ENCODE measurements around the gene STPG2.
"Not testable (repeated sequence)": the region's sequence is repeated elsewhere in the genome, so short reads cannot be mapped to it uniquely, and the experiment has no call there.

Gene STPG2

DNA sequence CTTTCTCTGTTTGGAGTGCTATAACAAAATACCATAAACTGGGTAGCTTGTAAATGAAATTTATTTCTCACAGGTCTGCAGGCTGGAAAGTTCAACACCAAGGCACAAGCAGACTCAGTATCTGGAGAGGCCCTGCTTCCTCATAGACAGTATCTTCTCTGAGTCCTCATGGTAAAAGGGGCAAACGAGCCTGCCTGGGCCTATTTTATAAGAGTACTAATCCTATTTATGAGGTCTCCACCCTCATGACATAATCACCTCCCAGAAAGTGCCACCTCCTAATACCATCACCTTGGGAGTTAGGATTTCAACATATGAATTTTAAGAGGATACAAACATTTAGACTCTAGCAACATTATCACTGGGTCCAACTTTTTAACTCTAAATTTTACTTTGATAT, 200.3 kb downstream of the STPG2 start:
- Histone ChIP-seq H3K27ac (ENCODE audit: low read depth, low read length) (no peak overlapping the region), H3K9me3 (ENCODE audit: insufficient read depth, low read depth, low read length) (peaks cover 6% of the 10 kb centered on the region; the same call in 1 of the 2 replicates)
- 78% methylated on average over 1 of the region's 1 CpG for WGBS

GRCh38 chr4:97942137-97942536, 201.1 kb downstream of the STPG2 start:
- H3K27ac ChIP-seq (ENCODE audit: low read depth, low read length): no peak overlapping the region
- WGBS: no CpG with 5 or more reads among the region's 1 CpG

More for the DNA sequence above, 200.3 kb downstream of the STPG2 start:
- Histone ChIP-seq H3K4me1 (ENCODE audit: insufficient read depth, low read length) (no peaks in the 10 kb centered on the region), H3K27me3 (ENCODE audit: insufficient read depth, low read length) (no peaks in the 10 kb centered on the region), H3K4me3 (ENCODE audit: low read length) (no peak overlapping the region), H3K36me3 (ENCODE audit: insufficient read depth, low read length) (no peaks in the 10 kb centered on the region), H3K9ac (ENCODE audit: low read depth, low read length) (no peak overlapping the region)

GRCh38 chr4:97938141-97938540, 205.1 kb downstream of the STPG2 start:
- no peak overlapping the region for H3K4me3 ChIP-seq (ENCODE audit: low read length)
- no peaks in the 10 kb centered on the region for H3K36me3 ChIP-seq (ENCODE audit: insufficient read depth, low read length)
- no peaks in the 10 kb centered on the region for H3K27me3 ChIP-seq (ENCODE audit: insufficient read depth, low read length)
- no peaks in the 10 kb centered on the region for H3K4me1 ChIP-seq (ENCODE audit: insufficient read depth, low read length)
- H3K9me3 ChIP-seq (ENCODE audit: insufficient read depth, low read depth, low read length): peaks cover 6% of the 10 kb centered on the region; the same call in 1 of the 2 replicates
- 96% methylated on average over 6 of the region's 7 CpGs for WGBS
- H3K9ac ChIP-seq (ENCODE audit: low read depth, low read length): no peak overlapping the region
- no peak overlapping the region for H3K27ac ChIP-seq (ENCODE audit: low read depth, low read length)

More at GRCh38 chr4:97942137-97942536, 201.1 kb downstream of the STPG2 start:
- H3K36me3 ChIP-seq (ENCODE audit: insufficient read depth, low read length): no peaks in the 10 kb centered on the region
- H3K27me3 ChIP-seq (ENCODE audit: insufficient read depth, low read length): no peaks in the 10 kb centered on the region
- H3K9me3 ChIP-seq (ENCODE audit: insufficient read depth, low read depth, low read length): peaks cover 6% of the 10 kb centered on the region; the same call in 1 of the 2 replicates
- no peak overlapping the region for H3K4me3 ChIP-seq (ENCODE audit: low read length)
- no peaks in the 10 kb centered on the region for H3K4me1 ChIP-seq (ENCODE audit: insufficient read depth, low read length)
- H3K9ac ChIP-seq (ENCODE audit: low read depth, low read length): no peak overlapping the region

DNA sequence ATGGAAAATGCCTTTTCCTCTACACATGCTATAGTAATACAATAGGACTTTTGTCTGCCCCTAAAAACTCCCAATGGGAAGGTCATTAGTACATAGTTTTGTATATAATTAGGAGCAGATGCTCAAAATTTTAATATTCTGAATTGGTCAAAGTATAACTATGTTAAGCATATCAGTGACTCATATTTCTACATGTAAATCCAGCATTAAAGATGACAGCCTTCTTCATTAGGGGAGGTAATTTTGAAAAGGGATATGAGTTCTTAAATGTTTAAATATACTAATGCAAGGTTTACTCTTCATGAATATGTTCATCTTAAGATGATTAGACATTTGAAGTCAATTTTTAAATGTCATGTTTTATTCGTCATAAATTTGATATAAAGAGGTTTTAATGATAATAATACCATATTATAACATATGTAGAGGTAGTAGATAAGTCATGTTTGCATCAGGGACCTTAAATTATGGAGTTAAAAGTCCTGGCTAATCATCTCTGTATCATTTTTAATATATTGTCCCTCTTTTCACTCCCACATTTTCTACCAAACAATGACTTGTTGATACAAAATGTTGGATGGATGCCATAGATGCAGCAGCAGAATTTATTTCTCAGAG, 218.8 kb downstream of the STPG2 start:
- Histone ChIP-seq H3K9ac (ENCODE audit: low read depth, low read length) (no peak overlapping the region), H3K9me3 (ENCODE audit: insufficient read depth, low read depth, low read length) (no peaks in the 10 kb centered on the region), H3K4me3 (ENCODE audit: low read length) (no peak overlapping the region), H3K27ac (ENCODE audit: low read depth, low read length) (no peak overlapping the region), H3K36me3 (ENCODE audit: insufficient read depth, low read length) (no peaks in the 10 kb centered on the region), H3K27me3 (ENCODE audit: insufficient read depth, low read length) (no peaks in the 10 kb centered on the region), H3K4me1 (ENCODE audit: insufficient read depth, low read length) (no peaks in the 10 kb centered on the region)
- WGBS: no CpG with 5 or more reads among the region's 1 CpG

DNA sequence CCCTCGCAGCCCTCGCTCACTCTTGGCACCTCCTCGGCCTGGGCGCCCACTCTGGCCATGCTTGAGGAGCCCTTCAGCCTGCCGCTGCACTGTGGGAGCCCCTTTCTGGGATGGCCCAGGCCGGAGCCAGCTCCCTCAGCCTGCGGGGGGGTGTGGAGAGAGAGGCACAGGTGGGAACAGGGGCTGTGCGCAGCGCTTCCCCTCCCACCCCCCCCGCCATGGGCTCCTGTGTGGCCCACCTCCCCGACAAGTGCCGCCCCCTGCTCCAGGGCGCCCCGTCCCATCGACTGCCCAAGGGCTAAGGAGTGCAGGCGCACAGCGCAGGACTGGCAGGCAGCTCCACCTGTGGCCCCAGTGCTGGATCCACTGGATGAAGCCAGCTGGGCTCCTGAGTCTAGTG, 220.2 kb downstream of the STPG2 start:
- no peaks in the 10 kb centered on the region for H3K4me1 ChIP-seq (ENCODE audit: insufficient read depth, low read length)
- no peaks in the 10 kb centered on the region for H3K9me3 ChIP-seq (ENCODE audit: insufficient read depth, low read depth, low read length)
- no peaks in the 10 kb centered on the region for H3K36me3 ChIP-seq (ENCODE audit: insufficient read depth, low read length)
- H3K27ac ChIP-seq (ENCODE audit: low read depth, low read length): no peak overlapping the region
- WGBS: 97% methylated on average over 13 of the region's 17 CpGs
- H3K27me3 ChIP-seq (ENCODE audit: insufficient read depth, low read length): no peaks in the 10 kb centered on the region
- no peak overlapping the region for H3K9ac ChIP-seq (ENCODE audit: low read depth, low read length)
- no peak overlapping the region for H3K4me3 ChIP-seq (ENCODE audit: low read length)

GRCh38 chr4:97917115-97917514, 226.2 kb downstream of the STPG2 start:
- no peaks in the 10 kb centered on the region for H3K9me3 ChIP-seq (ENCODE audit: insufficient read depth, low read depth, low read length)
- H3K27me3 ChIP-seq (ENCODE audit: insufficient read depth, low read length): no peaks in the 10 kb centered on the region
- no peaks in the 10 kb centered on the region for H3K36me3 ChIP-seq (ENCODE audit: insufficient read depth, low read length)
- H3K27ac ChIP-seq (ENCODE audit: low read depth, low read length): no peak overlapping the region
- no peaks in the 10 kb centered on the region for H3K4me1 ChIP-seq (ENCODE audit: insufficient read depth, low read length)
- no peak overlapping the region for H3K4me3 ChIP-seq (ENCODE audit: low read length)
- H3K9ac ChIP-seq (ENCODE audit: low read depth, low read length): no peak overlapping the region
- WGBS: 95% methylated on average over 12 of the region's 13 CpGs

GRCh38 chr4:97912156-97912555, 231.1 kb downstream of the STPG2 start:
- Histone ChIP-seq H3K36me3 (ENCODE audit: insufficient read depth, low read length) (no peaks in the 10 kb centered on the region), H3K27ac (ENCODE audit: low read depth, low read length) (no peak overlapping the region), H3K4me3 (ENCODE audit: low read length) (no peak overlapping the region), H3K9ac (ENCODE audit: low read depth, low read length) (no peak overlapping the region), H3K4me1 (ENCODE audit: insufficient read depth, low read length) (no peaks in the 10 kb centered on the region), H3K27me3 (ENCODE audit: insufficient read depth, low read length) (no peaks in the 10 kb centered on the region), H3K9me3 (ENCODE audit: insufficient read depth, low read depth, low read length) (no peaks in the 10 kb centered on the region)
- 95% methylated on average over 4 of the region's 4 CpGs for WGBS

DNA sequence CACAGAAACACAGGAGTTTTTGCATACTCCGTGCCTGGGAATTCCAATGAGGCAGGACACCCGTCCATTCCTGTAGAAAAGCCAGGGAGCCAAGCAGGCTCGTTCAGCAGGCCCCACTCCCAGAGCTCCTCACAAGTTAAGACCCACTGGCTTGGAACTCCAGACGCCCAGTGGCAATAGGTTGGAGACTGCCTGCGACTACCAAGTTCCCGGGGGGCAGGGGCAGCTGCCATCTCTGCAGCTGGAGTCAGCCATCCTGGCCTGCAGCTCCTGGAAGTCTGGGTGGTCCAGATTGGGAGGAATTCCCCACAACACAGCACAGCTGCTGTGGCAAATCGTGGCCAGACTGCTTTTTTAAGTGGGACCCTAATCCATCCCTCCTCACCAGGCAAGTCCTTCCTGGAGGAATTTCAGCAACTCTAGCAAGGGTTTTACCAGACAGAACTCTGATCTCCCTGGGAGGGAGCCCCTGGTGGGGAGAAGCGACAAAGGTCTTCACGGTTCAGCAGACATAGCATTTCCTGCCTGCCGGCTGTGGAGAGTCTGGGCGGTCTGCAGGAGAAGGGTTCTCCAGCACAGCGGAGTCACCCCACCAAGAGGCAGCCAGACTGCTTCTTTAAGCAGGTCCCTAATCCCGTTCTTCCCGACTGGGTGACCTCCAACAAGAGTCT, 231.9 kb downstream of the STPG2 start:
- no peaks in the 10 kb centered on the region for H3K36me3 ChIP-seq (ENCODE audit: insufficient read depth, low read length)
- no peaks in the 10 kb centered on the region for H3K4me1 ChIP-seq (ENCODE audit: insufficient read depth, low read length)
- H3K27me3 ChIP-seq (ENCODE audit: insufficient read depth, low read length): no peaks in the 10 kb centered on the region
- H3K9me3 ChIP-seq (ENCODE audit: insufficient read depth, low read depth, low read length): no peaks in the 10 kb centered on the region
- H3K9ac ChIP-seq (ENCODE audit: low read depth, low read length): no peak overlapping the region
- WGBS: 89% methylated on average over 14 of the region's 14 CpGs
- H3K4me3 ChIP-seq (ENCODE audit: low read length): no peak overlapping the region
- no peak overlapping the region for H3K27ac ChIP-seq (ENCODE audit: low read depth, low read length)

- Histone ChIP-seq H3K9ac (ENCODE audit: low read depth, low read length) (no peak overlapping the region), H3K36me3 (ENCODE audit: insufficient read depth, low read length) (no peaks in the 10 kb centered on the region), H3K4me3 (ENCODE audit: low read length) (no peak overlapping the region), H3K9me3 (ENCODE audit: insufficient read depth, low read depth, low read length) (no peaks in the 10 kb centered on the region), H3K4me1 (ENCODE audit: insufficient read depth, low read length) (no peaks in the 10 kb centered on the region), H3K27ac (ENCODE audit: low read depth, low read length) (no peak overlapping the region), H3K27me3 (ENCODE audit: insufficient read depth, low read length) (no peaks in the 10 kb centered on the region)
- 25% methylated on average over 2 of the region's 3 CpGs for WGBS
Measured at GRCh38 chr4:97910005-97910404, 233.3 kb downstream of the STPG2 start.

DNA sequence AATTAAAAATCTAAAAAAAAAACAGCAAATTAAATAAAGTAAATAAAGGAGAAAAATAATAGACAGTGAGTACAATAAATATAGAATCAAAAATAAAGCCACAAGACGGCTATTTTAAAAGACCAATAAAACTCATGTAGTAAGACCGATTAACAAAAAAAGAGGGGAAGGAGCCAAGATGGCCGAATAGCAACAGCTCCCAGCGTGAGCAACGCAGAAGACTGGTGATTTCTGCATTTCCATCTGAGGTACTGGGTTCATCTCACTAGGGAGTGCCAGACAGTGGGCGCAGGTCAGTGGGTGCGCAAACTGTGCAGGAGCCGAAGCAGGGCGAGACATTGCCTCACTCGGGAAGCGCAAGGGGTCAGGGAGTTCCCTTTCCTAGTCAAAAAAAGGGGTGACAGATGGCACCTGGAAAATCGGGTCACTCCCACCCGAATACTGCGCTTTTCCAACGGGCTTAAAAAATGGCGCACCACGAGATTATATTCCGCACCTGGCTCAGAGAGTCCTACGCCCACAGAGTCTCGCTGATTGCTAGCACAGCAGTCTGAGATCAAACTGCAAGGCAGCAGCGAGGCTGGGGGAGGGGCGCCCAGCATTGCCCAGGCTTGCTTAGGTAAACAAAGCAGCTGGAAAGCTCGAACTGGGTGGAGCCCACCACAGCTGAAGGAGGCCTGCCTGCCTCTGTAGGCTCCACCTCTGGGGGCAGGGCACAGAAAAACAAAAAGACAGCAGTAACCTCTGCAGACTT, 239.7 kb downstream of the STPG2 start:
- H3K4me1 ChIP-seq (ENCODE audit: insufficient read depth, low read length); H3K27ac ChIP-seq (ENCODE audit: low read depth, low read length); H3K36me3 ChIP-seq (ENCODE audit: insufficient read depth, low read length); H3K27me3 ChIP-seq (ENCODE audit: insufficient read depth, low read length): not testable (repeated sequence)
- Histone ChIP-seq H3K4me3 (ENCODE audit: low read length) (peak overlapping the region; percentile 32), H3K9ac (ENCODE audit: low read depth, low read length) (peak overlapping the region; percentile 47; the same call in 1 of the 2 replicates), H3K9me3 (ENCODE audit: insufficient read depth, low read depth, low read length) (peaks cover 10% of the 10 kb centered on the region)
- 76% methylated on average over 20 of the region's 23 CpGs for WGBS

DNA sequence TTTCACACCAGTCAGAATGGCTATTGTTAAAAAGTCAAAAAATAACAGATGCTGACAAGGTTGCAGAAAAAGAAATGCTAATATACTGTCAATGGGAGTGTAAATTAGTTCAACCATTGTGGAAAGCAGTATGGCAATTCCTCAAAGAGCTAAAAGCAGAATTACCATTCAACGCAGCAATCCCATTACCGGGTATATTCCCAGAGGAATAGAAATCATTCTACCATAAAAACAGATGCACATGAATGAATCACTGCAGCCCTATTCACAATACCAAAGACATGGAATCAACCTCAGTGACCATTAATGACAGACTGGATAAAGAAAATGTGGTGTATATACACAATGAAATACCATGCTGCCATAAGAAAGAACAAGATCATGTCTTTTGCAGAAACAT, 243.0 kb downstream of the STPG2 start:
- Histone ChIP-seq H3K4me1 (ENCODE audit: insufficient read depth, low read length) (peaks cover 9% of the 10 kb centered on the region), H3K4me3 (ENCODE audit: low read length) (no peak overlapping the region), H3K36me3 (ENCODE audit: insufficient read depth, low read length) (no peaks in the 10 kb centered on the region), H3K9ac (ENCODE audit: low read depth, low read length) (no peak overlapping the region), H3K27ac (ENCODE audit: low read depth, low read length) (no peak overlapping the region), H3K9me3 (ENCODE audit: insufficient read depth, low read depth, low read length) (peaks cover 10% of the 10 kb centered on the region), H3K27me3 (ENCODE audit: insufficient read depth, low read length) (no peaks in the 10 kb centered on the region)
- WGBS: 34% methylated on average over 2 of the region's 2 CpGs

Measured in HUES64 (cell line).